Measurements from ENCODE around the gene CDKAL1. TPM values are rescaled to one million over a fixed set of nuclear protein-coding genes. Genes with fewer than 3 reads are reported as not detected.
A peak's percentile ranks its signal among the peaks of the same experiment; 100 is the strongest.

The CDKAL1 gene
- total RNA-seq, 1 experiment from 2014 or later: 16.1 TPM

DNA sequence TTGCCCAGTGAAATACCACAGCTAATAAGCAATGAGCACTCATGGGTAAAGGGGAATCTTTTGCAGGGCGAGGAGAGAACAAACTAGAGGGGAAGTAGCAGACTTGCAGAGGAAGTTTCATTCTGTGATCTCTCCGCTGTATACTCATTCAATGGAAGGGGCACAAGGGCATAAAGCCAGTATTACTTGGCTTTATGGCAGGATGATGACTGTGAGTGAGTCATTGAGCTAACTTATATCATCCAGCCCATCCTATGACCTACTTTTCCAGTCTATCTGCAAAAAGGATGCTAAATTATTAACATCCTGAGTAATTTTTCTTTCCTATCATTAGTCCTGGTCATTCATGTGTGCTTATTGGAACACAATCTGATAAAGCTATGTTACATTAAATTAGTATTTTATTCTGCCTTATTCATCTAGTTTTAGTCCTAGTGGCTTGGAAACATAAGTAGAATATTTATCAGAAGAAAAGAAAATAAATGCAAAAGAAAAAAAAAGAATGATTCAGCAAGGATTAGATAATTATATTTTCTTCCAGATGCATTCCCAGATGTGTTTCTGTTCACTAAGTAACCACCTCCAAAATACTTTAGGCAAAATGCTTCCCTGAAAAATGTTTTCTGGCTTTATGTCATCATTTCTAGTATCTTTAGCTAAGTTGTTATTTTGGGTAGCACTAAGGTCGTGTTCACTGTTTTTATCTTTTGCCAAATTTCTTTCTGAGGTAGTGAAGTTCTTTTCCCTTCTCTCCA, 471.7 kb downstream of the CDKAL1 start:
- H3K27me3 ChIP-seq (ENCODE audit: insufficient read depth, low read depth): no peaks in the 10 kb centered on the region
- intact Hi-C loops (cut with micrococcal nuclease; ENCODE audit: unreplicated experiment): no loop called here
- no TSS peak for BruUV-seq (replicated peaks)
- no peak overlapping the region for H2AFZ ChIP-seq
- H3K79me2 ChIP-seq (ENCODE audit: low read depth): no peaks in the 10 kb centered on the region
- POLR2A ChIA-PET (ENCODE audit: unreplicated experiment): interaction anchor here (0.7 kb wide), 1 partner anchor 128 kb away, joined by 5 read pairs; no protein-coding TSS in a partner anchor
- H3K4me2 ChIP-seq: peak overlapping the region; percentile 32
- no peak overlapping the region for H3K4me3 ChIP-seq
- CTCF ChIA-PET: no interaction called here
- H3K9me3 ChIP-seq (ENCODE audit: insufficient read depth, low read depth): no peaks in the 10 kb centered on the region
- H3K9me2 ChIP-seq (ENCODE audit: insufficient read depth): no peaks in the 10 kb centered on the region
- H3K36me3 ChIP-seq (ENCODE audit: low read depth): no peaks in the 10 kb centered on the region
- peak; percentile 11 to 75 for DNase-seq
- peaks cover 9% of the 10 kb centered on the region; the same call in 1 of the 2 replicates for H3F3A ChIP-seq (ENCODE audit: insufficient read depth, low read depth)
- no peak for TF ChIP-seq EZH2 (IDR thresholded peaks at IDR 0.05; ENCODE audit: low read depth)
- TF ChIP-seq, protein P1, sequence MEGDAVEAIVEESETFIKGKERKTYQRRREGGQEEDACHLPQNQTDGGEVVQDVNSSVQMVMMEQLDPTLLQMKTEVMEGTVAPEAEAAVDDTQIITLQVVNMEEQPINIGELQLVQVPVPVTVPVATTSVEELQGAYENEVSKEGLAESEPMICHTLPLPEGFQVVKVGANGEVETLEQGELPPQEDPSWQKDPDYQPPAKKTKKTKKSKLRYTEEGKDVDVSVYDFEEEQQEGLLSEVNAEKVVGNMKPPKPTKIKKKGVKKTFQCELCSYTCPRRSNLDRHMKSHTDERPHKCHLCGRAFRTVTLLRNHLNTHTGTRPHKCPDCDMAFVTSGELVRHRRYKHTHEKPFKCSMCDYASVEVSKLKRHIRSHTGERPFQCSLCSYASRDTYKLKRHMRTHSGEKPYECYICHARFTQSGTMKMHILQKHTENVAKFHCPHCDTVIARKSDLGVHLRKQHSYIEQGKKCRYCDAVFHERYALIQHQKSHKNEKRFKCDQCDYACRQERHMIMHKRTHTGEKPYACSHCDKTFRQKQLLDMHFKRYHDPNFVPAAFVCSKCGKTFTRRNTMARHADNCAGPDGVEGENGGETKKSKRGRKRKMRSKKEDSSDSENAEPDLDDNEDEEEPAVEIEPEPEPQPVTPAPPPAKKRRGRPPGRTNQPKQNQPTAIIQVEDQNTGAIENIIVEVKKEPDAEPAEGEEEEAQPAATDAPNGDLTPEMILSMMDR (conservative IDR thresholded peaks at IDR 0.05): no peak
- H3K4me1 ChIP-seq (replicated peaks; ENCODE audit: insufficient read depth): peaks cover 23% of the 10 kb centered on the region
- no peaks in the 10 kb centered on the region for H4K20me1 ChIP-seq (ENCODE audit: insufficient read depth)
- H3K27ac ChIP-seq: peak overlapping the region; percentile 36

DNA sequence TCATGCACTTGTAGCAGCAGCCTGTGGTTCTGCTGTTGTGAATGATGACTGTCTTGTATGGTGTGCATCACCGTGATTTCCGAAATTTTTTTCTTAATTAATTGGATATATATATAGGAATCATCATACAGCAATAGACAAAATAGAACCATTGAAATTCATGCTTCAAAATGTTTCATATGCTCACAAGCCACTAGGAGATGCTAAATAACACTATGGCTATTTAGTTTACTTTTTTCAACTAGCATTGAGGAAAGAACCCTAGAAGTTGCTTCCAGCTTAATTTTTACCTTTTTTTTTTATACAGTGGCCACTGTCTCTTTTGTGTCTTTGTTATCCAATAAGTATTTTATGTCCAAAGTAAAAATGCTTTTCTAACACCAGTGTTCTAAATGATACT, 485.4 kb downstream of the CDKAL1 start:
- POLR2A ChIA-PET (ENCODE audit: unreplicated experiment): no interaction called here
- intact Hi-C loops (cut with micrococcal nuclease; ENCODE audit: unreplicated experiment): loop anchor here (5.0 kb wide), 2 partner anchors 258 to 1808 kb away; no protein-coding TSS in a partner anchor

DNA sequence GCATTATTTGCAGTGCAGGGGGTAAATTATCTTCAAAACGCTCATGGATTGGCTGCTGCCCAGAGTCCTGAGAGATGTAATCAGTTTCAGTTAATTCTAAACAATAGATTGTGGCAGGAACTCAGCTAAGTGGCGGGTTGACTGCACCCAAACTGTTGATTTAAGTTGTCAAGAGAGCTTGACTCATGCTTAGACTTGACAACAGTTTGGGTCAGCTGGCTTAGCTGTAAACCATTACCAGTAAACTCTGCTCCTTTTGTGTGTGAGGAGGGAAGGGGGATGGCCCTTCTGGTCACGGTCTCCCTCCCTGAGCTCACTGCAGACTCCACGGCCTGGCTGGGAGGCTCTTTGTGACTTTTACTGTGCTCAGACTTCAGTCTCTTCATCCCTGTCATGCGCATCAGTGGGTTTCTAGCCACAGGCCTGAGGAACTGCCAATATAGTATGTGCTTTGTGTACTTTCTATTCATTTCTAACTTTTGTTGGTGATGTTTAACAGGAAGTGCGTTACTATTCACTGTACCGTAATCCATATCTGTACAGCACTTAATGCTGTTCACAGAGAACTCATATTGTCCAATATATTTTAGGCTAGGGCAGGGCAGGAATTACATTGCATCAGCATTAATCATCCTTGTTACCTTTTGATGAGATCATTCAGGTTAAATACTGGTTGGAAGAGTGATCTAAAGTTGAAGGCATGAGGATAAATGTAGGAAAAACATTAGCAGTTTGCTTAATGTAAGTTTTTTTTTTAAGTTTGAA, 488.3 kb downstream of the CDKAL1 start:
- H3K9me3 ChIP-seq (ENCODE audit: insufficient read depth, low read depth): peaks cover 35% of the 10 kb centered on the region
- TSS peak; percentile 96 for BruUV-seq (replicated peaks)
- CTCF ChIA-PET: interaction anchor here (0.8 kb wide), 1 partner anchor 458 kb away, joined by 3 read pairs; no protein-coding TSS in a partner anchor

More for the DNA sequence above, 485.4 kb downstream of the CDKAL1 start:
- H3K36me3 ChIP-seq (ENCODE audit: low read depth): no peaks in the 10 kb centered on the region
- no TSS peak for BruUV-seq (replicated peaks)
- peaks cover 36% of the 10 kb centered on the region for H3K9me3 ChIP-seq (ENCODE audit: insufficient read depth, low read depth)
- no peaks in the 10 kb centered on the region for H3K79me2 ChIP-seq (ENCODE audit: low read depth)
- no peak overlapping the region for H2AFZ ChIP-seq
- no peaks in the 10 kb centered on the region for H3K9me2 ChIP-seq (ENCODE audit: insufficient read depth)
- H3F3A ChIP-seq (ENCODE audit: insufficient read depth, low read depth): peaks cover 11% of the 10 kb centered on the region; the same call in 1 of the 2 replicates
- H3K27ac ChIP-seq: no peak overlapping the region
- no peak for DNase-seq
- no peaks in the 10 kb centered on the region for H4K20me1 ChIP-seq (ENCODE audit: insufficient read depth)
- CTCF ChIA-PET: no interaction called here
- H3K27me3 ChIP-seq (ENCODE audit: insufficient read depth, low read depth): no peaks in the 10 kb centered on the region
- no peak overlapping the region for H3K4me2 ChIP-seq
- no peak overlapping the region for H3K4me3 ChIP-seq
- peaks cover 26% of the 10 kb centered on the region for H3K4me1 ChIP-seq (replicated peaks; ENCODE audit: insufficient read depth)
- TF ChIP-seq EZH2 (IDR thresholded peaks at IDR 0.05; ENCODE audit: low read depth): no peak
- TF ChIP-seq, protein P1 (conservative IDR thresholded peaks at IDR 0.05): no peak

More for the DNA sequence above, 488.3 kb downstream of the CDKAL1 start:
- H3K4me3 ChIP-seq: no peak overlapping the region
- H3K27me3 ChIP-seq (ENCODE audit: insufficient read depth, low read depth): no peaks in the 10 kb centered on the region
- H3K79me2 ChIP-seq (ENCODE audit: low read depth): no peaks in the 10 kb centered on the region
- intact Hi-C loops (cut with micrococcal nuclease; ENCODE audit: unreplicated experiment): loop anchor here (1.0 to 5.0 kb wide), 6 partner anchors 145 to 1805 kb away; no protein-coding TSS in a partner anchor
- peaks cover 26% of the 10 kb centered on the region for H3K4me1 ChIP-seq (replicated peaks; ENCODE audit: insufficient read depth)
- H3F3A ChIP-seq (ENCODE audit: insufficient read depth, low read depth): peaks cover 11% of the 10 kb centered on the region; the same call in 1 of the 2 replicates
- POLR2A ChIA-PET (ENCODE audit: unreplicated experiment): interaction anchor here (0.6 to 1.1 kb wide), 6 partner anchors 8 to 710 kb away, joined by 3 to 16 read pairs (median 4); no protein-coding TSS in a partner anchor
- H2AFZ ChIP-seq: no peak overlapping the region
- peak overlapping the region; percentile 78 for H3K27ac ChIP-seq
- H4K20me1 ChIP-seq (ENCODE audit: insufficient read depth): no peaks in the 10 kb centered on the region
- DNase-seq: peak; percentile 62 to 77
- peak overlapping the region; percentile 30 for H3K4me2 ChIP-seq
- no peaks in the 10 kb centered on the region for H3K36me3 ChIP-seq (ENCODE audit: low read depth)
- TF ChIP-seq, protein P1 (conservative IDR thresholded peaks at IDR 0.05): no peak
- TF ChIP-seq EZH2 (IDR thresholded peaks at IDR 0.05; ENCODE audit: low read depth): no peak
- H3K9me2 ChIP-seq (ENCODE audit: insufficient read depth): no peaks in the 10 kb centered on the region
